ENCODE measurements around the gene MPIG6B.

Gene MPIG6B, protein sequence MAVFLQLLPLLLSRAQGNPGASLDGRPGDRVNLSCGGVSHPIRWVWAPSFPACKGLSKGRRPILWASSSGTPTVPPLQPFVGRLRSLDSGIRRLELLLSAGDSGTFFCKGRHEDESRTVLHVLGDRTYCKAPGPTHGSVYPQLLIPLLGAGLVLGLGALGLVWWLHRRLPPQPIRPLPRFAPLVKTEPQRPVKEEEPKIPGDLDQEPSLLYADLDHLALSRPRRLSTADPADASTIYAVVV

DNA sequence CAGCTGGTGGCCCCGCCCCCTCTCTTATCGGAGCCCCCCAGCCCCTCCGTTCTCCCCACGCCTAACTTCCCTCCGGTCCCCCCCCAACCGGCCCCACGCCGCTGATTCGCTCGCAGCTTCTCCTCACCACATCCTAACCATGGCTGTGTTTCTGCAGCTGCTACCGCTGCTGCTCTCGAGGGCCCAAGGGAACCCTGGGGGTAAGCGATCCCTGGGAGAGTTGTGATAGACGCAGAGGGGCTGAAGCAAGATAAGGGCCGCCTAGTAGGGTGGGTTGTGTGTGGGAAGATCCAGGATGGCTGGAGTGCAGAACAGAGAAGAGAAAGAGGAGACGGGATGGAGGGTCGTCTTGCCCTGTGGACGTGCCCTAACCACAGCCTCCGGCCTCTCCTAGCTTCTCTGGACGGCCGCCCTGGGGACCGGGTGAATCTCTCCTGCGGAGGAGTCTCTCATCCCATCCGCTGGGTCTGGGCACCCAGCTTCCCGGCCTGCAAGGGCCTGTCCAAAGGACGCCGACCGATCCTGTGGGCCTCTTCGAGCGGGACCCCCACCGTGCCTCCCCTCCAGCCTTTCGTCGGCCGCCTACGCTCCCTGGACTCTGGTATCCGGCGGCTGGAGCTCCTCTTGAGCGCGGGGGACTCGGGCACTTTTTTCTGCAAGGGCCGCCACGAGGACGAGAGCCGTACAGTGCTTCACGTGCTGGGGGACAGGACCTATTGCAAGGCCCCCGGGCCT, at the start of gene MPIG6B:
Gene MPIG6B, plus strand, starts transcription at position 129 of the 735 bp plus-strand sequence. Its CDS starts 11 bp downstream, at position 140.
- DNase-seq (ENCODE audit: low spot score): no peak

DNA sequence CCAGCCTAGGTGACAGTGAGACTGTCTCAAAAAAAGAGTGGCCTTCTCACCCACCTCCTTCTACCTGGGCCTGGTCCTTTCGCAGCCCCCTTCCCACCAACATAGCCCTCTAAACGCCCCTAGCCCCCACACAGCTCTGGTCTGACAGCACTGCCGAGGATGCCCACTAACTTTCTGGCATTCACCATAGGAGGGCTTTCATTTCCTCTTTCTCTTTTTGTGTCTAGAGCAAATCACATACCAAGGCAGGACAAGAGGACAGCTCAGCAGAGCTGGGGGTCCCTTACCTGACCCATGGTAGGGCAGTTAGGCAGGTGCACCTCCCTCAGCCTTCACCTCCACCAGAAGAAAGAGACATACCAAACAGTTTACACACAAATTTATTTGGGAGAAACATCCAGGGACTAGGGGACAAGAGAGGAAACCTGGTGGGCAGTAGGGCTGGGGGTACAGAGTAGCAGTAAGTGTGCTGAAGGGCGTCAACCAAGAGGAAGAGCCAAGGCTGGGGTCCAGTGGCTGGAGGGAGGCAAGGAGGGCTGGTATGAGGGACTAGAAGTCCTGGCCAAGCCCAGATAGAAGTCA, 46.8 kb upstream of the MPIG6B start:
- no peak for DNase-seq (ENCODE audit: low spot score)

DNA sequence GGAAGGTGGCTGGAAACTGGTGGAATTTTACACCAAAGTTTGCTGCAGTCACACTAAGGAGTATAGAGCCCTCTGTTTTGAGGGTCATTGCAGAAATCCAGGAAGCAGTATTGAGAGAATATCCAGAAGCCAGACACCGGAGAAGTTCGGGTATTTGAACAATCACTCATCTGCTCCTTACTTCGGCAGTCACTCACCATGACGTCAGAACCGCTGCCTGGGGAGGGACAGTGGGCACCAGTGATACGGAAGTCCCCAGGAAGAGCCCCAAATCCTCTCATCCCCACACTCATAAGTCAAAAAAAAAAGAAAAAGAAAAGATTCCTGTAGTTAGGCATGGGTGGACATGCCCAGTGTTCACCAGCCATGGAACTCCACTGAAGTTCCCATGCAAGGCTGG, 46.3 kb upstream of the MPIG6B start:
- no peak for DNase-seq (ENCODE audit: low spot score)

DNA sequence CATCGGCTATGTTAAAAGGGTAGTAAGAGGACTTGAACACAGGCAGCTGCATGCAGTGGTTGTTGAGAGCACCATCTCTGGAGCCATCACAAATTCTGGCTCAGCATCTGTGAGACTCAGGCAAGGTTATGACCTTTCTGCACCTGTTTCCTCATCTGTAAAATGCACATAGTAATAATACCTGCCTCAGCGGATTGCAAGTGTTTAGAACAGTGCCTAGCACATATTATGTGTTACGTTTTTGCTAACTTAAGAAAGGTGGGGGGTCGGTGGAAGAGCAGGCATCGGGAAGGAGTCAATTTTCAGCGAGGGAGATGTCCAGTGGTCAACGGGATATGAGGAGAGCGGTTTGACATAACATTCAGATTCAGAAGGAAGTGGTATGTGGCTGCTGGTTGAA, 45.2 kb upstream of the MPIG6B start:
- DNase-seq (ENCODE audit: low spot score): no peak

DNA sequence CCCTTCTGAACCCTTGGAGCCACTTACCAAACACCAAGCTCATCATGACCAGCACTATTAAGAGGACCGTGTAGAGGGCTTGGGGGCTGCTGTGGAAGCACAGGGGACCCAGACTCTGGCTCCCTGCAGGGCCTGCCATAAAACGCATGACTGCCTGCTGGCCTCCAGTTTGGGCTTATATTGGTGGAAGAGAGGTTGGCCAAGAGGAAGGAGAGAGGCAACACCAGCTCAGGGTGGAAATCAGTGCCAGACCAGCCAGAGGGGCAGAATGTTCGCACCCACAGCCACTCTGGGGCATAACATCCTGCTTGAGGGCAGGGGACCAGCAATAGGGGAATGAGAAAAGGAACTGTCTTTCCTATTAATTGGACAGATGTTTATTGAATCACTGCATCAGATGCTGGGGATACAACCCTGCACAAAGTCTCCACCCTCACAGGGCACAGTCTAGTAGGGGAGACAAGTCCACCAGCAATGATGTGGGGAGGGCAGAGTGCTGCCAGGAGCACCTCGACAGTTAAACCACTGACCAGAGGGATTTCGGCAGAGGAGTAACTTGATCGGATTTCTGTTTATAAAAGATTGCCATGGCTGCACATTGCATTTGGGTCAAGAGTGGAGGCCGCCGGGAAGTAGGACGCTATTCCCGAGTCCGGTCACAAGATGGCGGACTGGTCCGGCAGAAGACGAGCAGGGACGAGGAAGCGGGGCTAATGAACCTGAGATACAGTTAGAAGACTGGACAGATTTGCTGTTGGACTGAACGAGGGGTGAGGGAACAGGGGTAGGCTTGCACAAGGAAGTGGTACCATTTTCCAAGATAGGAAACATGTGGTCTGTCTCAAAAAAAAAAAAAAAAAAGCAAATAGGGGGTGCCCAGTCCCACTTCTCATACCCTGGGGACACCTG, 42.7 kb upstream of the MPIG6B start, which contains the start of gene LY6G5C:
Gene LY6G5C, minus strand, starts transcription at position 842 of the 909 bp plus-strand sequence. Its CDS starts 694 bp downstream, at position 148.
- DNase-seq (ENCODE audit: low spot score): peak; percentile 63

DNA sequence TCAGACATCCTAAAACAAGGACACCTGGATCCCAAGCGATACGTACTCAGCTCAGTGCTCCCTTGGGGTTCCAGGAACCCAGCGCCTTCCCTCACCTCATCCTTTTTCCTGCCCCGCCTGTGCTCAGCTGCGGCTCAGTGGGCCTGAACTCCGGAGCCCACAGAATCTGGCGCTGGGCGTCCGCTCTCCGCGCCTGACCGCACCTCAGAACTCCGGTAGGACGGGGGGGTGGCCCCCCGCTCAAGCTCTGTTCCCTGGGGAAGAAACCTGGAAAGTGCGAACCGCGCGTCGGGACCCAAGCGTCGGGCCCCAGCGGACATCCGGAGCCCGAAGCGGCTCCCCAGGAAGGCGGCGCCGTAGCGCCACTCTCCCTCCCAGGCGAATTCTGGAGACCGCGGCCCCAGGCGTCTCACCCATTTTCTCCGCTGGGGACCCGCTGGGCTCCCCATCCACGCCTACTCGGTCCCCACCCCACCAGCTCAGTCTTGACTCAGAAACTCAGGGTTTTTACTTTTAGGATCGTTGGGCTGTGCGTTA, 42.0 kb upstream of the MPIG6B start:
- DNase-seq (ENCODE audit: low spot score): peak; percentile 39

DNA sequence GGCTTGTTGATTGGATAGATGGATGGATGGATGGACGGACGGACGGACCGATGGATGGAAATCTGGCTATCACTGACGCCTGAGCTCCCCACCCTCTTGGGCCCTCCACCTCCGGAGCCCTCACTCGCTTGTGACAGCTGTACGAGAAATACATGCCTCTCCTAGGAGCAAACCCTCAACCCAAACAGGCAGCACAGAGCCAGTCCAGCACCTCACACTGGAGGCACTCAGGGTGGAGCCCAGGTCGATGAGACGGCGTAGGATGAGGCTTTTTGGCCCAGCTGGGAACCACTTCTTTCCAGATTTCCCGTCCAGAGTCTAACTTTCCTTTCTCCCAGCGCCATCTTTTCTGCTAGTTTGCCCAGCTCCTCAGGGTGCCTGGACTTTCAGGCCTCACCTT, 39.6 kb upstream of the MPIG6B start:
- DNase-seq (ENCODE audit: low spot score): no peak

DNA sequence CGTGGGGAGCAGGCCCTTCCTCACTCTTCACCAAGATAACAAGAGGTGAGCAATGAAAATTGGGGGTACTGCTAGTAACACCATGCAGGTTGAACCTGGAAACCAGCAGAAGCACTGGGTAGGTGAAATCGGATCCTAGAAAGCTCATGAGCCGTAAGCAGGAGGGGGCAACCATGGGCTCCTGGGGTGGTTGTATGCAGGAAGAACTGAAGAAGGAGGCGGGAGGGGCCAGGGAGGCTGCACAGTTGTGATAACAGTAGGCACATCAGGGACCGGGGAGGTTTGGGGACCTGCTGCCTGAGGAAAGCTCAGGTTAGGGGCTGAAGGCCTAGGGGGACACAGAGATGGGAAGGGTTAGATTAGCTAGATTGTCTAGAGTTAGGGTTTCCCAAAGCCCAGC, 36.7 kb upstream of the MPIG6B start:
- DNase-seq (ENCODE audit: low spot score): no peak

DNA sequence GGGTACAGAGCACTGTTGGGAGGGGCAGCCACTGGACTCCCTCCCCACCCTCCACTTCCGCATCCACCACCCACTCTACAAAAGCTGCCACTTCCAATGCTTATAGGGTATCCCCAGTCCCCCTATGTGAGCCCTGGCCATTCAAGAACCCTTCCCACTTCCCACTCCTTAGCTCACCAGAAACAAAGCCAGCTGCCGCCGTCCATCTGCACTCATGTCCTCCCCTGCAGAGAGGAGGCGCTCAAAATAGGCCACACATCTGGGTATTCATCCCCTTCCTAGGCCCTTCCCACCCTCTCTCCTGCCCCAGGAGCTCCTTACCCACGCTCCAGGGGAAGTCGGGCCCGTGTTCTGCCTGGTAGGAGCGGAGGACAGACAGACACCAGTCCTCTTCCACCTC, 35.9 kb upstream of the MPIG6B start:
- DNase-seq (ENCODE audit: low spot score): no peak

DNA sequence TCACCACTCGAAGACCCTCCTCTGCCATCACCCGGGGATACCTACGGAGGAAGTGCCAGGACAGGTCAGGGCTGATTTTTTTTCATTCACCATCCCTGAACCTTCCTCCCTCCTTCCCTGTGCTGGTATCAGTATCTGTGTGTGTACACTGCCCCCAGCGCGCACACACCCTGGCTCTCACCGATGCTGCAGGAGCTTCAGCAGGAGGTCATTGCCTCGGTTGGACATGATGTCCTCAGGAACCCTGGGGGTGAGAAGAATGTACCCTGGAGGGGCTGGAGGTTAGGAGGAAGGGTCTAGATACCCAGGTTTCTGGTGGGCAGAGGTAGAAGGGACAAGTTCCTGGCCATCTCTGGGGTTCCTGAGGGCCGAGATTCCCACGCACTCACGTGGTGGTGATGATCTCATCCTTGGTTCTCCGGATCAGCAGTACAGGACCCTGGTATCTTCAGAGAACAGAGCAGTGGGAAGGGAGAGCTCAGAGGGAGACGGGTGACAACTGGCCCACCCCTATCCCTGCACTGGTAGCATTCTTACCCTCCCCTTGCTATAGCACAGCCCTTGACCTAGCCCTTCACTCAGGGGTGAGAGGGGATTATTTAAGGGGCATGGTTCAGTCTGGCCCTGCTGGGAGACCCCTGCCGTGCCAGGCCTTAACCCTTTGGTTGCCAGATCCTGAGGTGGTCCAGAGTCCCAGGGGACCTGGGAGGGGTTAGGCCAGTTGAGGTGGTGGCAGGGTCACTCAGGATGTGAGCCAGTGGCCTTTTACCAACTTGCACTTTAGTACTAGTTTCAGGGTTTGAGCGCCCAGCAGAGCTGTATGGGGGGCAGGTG, 35.1 kb upstream of the MPIG6B start:
- no peak for DNase-seq (ENCODE audit: low spot score)

DNA sequence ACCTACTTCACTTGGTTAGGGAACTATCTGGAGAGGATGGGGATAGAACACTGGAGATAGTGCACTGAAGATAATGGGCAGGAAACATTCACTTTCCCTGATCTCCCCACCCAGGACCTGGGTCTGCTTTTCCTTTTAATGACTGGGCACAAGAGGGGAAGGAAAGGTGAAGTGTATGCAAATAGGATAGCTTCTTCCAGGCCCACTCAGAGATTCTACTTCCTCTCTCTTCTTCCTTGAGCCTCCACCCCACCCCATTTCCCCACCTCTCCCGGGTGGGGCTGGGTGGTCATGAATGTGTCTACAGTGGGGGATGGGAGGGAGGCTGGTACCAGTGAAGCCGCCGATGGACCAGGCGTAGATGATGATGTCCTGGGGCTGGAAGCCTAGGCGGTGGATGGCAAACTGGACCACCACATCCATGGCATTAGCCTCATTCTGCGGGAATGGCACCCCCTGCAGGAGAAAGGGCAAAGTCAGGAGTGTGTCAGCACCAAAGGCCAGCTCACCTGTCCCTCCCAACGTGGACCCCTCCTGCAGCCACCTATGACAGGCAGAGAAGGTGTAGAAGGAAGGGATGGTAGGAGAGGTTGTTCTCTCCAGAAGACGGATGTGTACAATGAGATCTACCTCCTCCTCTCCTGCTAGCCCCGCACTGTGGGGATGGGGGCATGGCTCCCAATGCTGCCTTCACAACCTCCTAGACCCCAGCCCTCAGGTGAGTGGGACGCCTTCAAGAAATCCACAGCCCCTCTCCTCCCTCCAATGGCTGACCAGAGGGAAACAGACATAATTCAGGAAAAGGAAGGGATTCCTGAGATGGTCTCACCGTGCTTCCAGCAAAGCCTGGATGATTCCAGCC, 33.7 kb upstream of the MPIG6B start:
- DNase-seq (ENCODE audit: low spot score): no peak

DNA sequence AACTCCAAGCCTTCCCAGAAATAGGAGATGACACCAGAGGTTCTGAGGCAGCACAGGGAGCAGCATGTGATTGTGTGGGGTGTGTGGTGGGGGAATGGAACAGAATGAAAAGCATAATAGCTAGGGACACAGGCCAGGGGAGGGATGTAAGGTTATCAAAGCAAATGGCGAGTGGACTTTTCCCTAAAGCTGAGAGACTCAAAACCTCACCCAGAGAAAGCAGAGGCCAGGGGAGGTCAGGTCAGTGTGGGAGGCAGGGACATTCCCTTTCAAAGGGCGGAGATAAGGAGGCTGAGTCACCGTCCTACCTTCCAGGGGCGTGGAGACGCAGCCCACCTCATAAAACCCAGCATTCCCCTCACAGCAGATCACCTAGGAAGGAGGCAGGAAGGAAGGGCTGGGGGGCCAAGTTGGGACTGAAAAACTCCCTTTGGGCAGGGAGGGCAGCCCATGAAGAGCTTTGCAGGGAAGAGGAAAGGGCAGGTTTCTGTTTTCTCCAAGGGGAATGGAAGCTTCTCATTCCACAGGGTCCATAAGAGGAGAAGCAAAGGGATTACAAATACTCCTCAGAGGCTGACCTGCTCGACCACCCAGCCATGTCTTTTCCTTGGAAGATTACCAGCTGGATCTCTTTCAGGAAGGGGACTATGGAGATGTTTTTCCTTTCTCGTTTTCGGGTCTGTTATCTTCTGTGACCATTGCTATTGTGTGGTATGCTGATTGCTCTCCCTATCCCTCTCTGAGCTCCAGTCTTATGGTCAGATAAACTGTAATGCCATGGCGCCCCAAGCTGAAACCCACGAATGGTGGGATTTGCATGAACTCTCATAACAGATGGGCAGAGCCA, 32.7 kb upstream of the MPIG6B start:
- DNase-seq (ENCODE audit: low spot score): no peak

DNA sequence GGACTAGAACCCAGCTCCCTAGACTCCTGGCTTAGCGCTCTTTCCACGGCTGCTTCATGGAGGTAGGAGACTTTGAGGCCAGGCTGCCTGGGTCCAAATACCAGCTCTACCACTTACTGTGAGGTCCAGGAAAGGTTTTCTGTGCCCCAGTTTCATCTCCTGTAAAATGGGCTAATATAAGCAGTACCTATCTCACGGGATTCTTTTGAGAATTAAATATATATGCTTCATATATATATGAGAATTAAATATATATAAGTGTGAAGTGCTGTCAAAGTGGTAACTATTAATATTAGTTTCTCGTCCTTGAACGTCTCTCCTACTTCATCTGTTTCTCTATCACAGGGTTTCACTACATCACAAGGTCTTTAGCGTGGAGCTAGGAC, 32.1 kb upstream of the MPIG6B start:
- no peak for DNase-seq (ENCODE audit: low spot score)

DNA sequence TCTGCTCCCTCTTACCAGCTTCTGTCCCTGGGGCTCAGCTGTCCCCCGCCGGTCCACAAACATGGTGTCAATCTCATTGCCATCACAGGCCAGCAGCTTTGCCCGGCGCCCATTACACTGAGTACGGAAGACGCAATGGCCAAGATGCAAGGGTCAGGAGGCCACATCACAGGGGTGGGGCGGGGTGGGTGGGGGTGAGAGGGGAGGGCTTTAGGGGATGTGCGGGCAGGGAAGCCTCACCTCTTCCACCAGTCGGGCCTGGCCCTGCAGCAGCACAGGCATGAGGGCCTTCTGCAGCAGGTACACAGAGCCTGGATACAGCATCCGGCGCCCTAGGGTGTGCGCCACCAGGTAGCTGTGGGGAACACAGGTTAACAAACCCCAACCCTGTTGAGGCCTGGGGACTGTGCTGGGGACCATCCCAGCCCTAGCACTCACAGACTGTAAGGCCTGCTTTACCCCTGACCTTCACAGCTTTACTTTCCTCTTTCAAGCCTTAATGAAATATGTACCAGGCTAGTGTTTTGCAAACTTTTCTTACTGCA, 31.5 kb upstream of the MPIG6B start:
- DNase-seq (ENCODE audit: low spot score): no peak

DNA sequence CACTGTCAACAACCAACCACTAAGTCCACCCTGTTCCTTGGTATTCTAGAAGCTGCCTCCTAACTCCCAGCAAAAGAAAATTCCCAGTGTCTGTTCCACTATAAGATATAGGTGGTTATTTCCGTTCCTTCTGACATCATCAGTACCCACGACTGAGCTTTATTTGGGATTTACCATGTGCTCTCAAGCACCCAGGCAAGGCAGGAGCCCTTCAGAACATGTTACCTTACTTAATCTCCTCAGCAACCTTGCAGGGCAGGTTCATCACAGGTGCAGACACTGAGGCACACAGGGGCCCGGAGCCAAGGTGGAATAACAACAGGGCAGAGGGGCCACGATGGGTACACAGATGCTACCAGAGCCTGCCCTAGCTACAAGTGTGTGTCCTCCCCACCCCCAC, 30.8 kb upstream of the MPIG6B start:
- DNase-seq (ENCODE audit: low spot score): no peak

DNA sequence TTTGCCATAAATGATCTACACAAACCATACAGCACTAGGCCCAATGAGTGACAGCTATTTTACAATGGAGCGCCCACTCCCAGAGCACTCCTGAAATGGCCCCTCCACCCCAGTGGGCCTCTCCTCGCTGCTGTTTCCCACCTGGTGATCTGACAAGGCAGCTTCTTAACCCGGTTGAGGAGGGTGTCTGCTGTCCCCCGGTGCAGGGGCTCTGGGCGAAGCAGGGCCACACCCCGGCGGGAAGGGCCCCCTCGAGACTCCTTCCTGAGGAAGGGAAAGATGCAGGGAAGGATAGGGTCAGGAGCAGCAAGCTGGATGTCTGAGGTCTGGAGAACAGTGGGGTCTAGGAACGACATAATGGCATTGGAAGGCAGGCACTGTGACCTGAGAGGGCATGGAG, 30.3 kb upstream of the MPIG6B start:
- no peak for DNase-seq (ENCODE audit: low spot score)

DNA sequence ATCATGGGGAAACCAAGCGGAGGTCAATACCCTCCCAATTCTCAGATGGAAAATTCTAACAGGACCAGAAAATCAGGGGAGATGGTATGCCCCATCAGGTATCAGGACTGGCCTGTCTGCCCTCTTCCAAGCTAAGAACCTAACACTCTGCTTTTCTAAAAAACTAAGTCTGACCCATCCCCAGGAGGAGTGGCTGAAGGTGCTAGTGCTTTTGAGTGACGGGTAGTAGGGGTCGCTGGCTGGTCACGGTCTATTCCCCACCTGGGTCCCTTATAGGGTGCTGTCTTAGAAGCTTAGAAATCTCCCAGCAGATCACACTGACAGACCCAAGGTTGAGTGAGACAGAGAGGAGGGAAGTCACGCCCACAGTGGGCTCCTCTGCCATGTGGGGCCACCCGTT, 29.6 kb upstream of the MPIG6B start:
- DNase-seq (ENCODE audit: low spot score): no peak

DNA sequence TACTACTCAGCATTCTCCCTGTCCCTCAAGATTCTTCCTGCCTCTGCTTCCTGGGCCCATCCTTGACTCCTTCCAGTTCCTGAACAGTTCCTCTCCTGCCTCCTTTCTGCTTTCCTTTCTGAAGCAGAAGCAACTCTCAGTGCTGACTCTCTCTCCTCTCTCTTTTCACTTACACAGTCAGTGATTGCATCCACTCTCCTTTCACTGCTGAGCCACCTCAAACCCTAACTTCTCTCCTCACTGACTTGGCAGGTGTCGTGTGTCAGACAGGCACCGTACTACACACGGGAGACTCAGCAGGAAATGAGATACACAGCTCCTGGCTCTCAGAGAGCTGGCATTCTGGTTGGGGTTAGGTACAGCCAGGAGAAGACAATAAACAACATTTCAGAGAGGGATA, 25.6 kb upstream of the MPIG6B start:
- no peak for DNase-seq (ENCODE audit: low spot score)
